GM19351 (cell line): ENCODE results near the gene RHD.
A peak's percentile ranks its signal among the peaks of the same experiment; 100 is the strongest.
"Not testable (repeated sequence)": the region's sequence is repeated elsewhere in the genome, so short reads cannot be mapped to it uniquely, and the experiment has no call there.

Source experiments
- ATAC-seq: cut with Tn5 transposase; IDR thresholded peaks from one replicate; pipeline ENCODE4 v1.9.1; 2021; ENCODE audit warnings: mild to moderate bottlenecking, moderate library complexity; ENCODE audit not compliant: unreplicated experiment

The RHD gene

DNA sequence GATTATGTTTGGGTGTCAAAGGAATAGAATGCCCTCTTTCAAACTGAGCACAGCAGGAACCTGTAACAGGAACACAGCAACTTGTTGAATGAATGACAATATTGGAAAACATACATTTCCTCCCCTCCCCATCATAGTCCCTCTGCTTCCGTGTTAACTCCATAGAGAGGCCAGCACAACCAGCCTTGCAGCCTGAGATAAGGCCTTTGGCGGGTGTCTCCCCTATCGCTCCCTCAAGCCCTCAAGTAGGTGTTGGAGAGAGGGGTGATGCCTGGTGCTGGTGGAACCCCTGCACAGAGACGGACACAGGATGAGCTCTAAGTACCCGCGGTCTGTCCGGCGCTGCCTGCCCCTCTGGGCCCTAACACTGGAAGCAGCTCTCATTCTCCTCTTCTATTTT, at the start of gene RHD:
RHD (plus strand) TSS at position 272 of the 400 bp plus-strand sequence; CDS start at position 311, 39 bp downstream.
- ATAC-seq = not testable (repeated sequence)

DNA sequence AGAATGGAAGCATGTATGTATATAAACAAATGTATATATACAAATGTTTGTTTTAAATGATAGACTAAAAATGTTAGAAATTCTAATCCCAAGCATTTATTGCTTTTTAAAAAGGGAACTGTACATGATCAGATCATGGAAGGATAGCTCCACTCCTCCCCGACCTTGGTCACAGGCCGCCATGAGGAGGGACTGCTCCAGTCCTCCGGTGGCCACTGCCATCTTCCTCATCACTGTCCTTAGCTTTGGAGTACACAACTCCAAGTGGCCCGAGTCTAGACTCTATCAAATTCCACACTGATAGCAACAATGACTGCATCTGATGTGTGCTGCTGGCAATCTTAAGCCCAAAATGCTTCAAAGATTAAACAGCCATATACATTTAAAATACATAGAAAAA, 49.7 kb upstream of the RHD start:
- ATAC-seq = no peak

DNA sequence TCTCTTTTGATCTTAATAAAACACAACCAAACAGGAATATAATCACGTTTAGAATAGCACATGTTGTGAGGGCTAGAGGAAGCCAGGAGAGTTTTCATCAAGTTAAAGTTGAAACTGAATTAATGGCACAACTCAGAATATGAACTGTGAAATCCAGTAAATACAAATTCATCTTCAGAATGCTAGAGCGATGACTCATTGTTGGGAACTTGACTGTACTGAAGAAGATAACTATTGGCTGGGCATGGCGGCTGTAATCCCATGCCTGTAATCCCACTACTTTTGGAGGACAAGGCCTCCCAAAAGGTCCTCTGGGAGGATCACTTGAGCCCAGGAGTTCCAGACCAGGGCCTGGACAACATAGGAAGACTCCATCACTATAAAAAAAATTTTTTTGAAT, 48.8 kb upstream of the RHD start:
- no peak for ATAC-seq

DNA sequence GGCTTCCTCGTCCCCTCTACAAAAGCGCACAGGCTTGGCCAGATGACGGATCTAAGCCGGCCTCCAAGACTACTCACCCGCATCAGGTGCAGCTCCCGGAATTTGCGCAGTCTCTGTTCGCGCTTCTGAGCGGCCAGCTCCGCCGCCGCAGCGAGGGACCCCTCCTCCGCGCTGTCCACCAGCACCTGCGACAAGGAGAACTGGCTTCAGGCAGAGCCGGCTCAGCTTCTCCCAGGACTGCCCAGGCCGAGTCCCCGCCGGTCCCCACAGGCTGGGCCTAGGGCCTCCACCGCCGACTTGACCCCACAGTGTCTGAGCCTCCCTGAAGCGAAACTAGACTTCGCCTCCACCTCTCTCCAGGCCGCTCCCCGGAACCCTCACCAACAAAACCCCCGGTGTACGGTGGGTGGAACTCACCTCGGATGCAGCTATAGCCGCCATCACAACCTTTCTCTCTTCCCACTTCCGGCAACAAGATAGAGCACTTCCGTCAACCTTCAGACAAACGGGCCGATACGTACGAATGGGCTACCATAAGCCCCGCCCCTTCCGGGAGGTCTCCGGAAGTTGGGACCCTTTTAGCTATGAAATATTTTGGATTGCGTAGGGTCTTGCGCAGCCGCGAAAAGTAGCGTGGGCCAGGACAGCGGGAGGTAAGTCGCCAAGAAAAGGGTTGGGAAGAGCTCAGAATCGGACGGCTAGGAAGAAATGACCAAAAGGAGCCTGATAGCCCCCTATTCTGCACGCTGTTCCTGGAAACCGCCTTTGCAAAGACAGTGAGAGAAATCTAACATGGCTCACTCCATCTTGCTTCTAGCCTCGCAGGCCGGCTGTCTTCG, 40.1 kb upstream of the RHD start, which contains the start of gene SYF2:
SYF2 (minus strand) TSS at position 476 of the 839 bp plus-strand sequence; CDS start at position 441, 35 bp downstream.
- ATAC-seq = peak; percentile 79

DNA sequence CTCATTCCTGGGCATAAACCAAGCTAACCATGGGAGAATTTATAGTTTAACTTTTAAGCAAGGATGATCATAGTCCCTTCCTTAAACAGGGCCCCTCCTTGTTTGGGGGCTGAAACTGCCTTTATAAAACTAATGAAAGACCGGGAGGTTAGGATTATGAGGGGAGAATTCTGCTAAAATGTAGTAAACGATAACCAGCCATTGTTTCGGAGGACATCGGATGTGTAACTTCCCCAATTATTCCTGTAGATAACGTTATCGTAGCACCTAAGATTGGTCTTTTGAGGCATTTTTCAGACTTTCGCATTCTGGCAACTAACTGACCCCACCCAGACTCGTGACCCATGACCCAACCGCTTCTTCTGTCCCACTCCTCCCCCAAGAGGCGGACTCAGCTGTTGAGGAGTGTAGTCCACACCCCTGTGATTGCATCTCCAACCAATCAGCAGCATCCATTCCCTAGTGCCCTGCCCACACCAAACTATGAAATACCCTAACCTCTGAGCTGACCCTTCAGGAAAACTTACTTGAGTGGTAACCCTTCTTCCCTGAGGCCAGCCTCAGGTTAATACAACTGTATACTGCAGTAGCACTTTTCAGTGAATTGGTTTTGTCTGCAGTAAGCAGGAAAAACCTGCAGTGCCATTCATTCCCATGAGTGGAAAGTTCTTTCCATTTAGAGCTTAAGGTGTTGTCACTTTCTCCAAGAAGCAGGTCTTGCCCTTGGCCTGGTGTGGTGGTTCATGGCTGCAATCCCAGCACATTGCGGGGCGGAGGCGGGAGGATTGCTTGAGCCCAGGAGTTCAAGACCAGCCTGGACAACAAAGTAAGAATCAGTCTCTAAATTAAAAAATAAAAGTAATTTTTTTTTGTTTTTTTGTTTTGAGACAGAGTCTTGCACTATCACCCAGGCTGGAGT, 39.2 kb upstream of the RHD start:
- ATAC-seq = peak; percentile 64

DNA sequence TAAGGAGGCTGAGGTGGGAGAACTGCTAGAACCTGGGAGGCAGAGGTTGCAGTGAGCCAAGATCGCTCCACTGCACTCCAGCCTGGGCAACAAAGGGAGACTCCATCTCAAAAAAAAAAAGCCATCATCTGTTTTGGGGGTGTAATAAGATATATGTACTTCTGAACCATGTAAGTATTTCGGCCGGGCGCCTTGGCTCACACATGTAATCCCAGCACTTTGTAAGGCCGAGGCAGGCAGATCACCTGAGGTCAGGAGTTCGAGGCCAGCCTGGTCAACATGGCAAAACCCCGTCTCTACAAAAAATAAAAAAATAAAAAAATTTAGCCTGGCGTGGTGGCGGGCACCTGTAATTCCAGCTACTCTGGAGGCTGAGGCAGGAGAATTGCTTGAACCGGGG, 36.9 kb upstream of the RHD start:
- ATAC-seq = not testable (repeated sequence)

DNA sequence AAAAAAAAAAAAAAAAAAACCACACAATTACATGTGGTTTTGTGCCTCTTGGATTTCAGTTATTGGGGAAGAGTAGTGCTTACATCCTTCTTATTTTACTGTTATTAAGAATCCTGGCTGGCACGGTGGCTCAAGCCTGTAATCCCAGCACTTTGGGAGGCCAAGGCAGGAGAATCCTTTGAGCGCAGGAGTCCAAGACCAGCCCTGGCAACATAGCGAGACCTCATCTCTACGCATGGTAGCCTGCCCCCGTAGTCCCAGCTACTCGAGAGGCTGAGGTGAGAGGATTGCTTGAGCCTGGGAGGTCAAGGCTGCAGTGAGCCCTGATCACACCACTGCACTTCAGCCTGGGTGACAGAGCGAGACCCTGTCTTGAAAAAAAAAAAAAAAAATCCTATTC, 36.0 kb upstream of the RHD start:
- ATAC-seq = not testable (repeated sequence)

DNA sequence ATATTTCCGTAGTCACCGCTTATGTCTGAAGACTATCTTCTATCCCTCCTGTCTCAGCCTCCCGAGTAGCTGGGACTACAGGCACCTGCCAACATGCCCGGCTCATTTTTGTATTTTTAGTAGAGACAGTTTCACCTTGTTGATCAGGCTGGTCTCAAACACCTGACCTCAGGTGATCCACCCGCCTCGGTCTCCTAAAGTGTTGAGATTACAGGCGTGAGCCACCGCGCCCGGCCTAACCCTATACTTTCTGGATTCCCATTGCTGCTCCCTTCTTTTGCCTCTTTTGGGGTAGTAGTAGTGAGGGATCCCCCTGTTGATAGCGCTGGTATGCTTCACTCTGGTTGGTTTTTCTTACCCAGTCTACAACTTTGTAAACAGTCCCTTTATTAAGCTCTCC, 34.3 kb upstream of the RHD start:
- ATAC-seq = no peak

DNA sequence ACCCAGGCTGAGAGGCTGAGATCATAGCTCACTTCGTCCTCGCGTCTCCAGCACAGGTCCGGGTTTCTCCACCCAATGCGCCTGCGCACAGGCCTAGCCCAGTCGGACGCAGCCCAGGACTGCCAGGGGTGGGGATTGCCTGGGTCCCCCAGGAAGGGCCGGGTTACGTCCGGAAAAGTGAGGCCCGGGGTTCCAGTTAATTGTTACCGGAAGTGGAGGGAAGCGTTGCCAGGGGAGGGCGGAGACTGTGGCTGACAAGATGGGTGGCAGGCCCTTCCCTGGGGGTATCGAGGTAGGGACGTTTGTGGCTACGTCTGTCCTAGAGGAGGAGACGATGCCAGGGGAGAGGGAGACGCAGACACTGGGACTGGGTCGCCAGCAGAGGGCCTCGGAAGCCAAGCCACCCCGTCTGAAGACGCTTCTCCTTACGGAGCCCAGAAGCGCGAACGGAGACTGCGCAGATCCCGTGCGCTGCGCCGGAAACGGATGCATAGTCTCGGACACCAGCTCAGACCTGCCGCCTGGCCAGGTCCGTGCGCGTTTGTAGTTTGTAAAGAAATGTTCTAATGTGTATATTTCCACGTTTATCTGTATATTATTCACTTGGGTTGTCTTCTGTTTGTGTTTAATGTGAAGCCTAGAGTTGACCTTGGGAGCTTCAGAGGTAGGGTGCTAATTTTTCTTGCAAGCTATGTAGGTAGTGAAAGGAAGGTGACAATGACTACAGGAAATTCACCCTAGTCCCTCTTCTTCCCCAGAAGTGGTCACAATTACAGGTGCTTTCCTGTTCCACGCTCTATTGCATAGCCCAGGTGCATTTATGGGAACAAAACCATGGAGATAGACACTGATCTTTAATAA, 32.4 kb upstream of the RHD start:
- peak; percentile 68 for ATAC-seq

DNA sequence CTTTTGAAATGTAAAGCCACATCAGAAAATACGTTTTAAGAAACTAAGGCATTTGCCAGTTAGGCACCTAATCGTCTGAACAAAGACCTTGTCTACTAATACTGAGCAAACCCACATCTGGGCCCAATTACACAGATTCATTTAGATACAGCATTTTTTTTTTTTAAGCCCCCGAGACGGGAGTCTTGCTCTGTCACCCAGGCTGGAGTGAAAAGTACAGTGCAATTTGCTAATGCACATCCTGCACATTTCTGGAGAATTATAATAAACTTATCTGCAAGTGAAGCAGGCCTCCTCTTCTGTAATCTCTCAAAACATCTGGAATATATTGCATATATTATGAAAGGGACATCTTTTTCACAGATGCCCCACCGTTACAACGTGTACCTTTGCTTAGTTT, 28.4 kb upstream of the RHD start:
- no peak for ATAC-seq

DNA sequence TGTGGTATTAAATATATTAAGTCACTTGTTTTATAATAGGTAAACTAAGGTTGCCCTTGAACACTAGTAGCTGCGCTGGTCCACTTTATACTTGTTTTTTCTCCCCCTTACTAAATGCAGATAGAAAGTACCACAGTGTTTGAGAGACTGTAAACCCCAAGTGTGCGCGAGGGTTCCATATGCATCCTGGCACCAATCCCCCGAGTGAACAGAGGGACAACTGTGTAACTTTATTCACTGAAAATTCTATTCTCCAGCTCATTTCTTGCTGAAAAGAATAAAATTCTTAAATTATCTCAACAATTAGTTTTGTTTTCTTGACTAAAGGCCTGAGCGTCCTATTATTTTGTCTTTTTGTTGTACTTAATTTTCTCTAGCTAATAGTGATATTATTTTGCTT, 26.9 kb upstream of the RHD start:
- ATAC-seq = no peak

DNA sequence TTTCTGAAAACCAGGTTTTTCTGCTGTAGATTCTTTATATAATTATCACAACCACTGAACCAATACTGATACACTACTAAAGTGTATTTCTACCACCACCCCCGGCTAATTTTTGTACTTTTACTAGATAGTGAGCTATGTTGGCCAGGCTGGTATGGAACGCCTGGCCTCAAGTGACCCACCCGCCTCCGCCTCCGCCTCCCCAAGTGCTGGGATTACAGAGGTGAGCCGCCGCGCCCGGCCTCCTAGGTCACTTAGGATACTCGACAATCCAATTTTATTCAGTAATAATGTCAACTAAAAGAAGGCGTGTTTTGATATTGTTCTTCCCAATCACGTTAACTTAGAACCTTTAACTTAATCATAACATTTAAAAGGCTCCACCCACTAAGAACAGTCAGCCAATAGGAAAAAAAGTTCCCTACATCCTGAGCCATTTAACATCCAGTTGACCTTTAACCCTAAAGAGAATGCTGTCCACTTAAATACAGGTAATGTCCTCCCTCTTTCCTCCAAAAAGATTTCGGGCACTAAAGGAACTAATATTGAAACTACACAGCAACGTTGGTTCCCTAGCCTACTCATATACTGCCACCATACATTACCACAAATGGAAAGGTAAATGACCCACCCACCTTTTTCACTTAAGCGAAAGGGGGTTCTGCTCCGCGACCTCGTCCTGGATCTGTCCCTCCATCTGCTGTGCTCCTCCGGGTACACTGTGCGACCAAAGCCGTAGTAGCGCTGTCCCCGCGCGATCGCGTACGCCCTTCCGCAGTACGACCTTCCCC, 26.3 kb upstream of the RHD start:
- ATAC-seq = no peak

DNA sequence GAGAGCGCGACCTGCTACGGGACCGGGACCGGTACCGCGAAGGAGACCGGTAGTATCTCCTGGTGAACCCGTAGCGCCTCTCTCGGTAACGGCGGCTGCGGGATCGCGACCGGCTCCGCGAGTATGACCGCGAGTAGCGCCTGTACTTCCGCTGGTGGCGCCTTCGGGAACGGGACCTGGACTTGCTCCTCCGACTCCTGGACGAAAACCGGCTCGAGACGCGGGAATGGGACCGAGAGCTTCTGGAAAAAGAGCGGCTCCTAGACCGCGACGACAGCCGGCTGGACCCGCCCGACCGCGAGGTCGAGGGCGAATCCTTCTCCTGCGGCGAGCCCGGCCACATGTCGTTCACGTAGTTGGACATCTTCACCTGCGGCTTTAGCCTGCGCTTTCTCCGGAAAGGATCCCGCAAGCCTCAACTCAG, 25.7 kb upstream of the RHD start:
- no peak for ATAC-seq

DNA sequence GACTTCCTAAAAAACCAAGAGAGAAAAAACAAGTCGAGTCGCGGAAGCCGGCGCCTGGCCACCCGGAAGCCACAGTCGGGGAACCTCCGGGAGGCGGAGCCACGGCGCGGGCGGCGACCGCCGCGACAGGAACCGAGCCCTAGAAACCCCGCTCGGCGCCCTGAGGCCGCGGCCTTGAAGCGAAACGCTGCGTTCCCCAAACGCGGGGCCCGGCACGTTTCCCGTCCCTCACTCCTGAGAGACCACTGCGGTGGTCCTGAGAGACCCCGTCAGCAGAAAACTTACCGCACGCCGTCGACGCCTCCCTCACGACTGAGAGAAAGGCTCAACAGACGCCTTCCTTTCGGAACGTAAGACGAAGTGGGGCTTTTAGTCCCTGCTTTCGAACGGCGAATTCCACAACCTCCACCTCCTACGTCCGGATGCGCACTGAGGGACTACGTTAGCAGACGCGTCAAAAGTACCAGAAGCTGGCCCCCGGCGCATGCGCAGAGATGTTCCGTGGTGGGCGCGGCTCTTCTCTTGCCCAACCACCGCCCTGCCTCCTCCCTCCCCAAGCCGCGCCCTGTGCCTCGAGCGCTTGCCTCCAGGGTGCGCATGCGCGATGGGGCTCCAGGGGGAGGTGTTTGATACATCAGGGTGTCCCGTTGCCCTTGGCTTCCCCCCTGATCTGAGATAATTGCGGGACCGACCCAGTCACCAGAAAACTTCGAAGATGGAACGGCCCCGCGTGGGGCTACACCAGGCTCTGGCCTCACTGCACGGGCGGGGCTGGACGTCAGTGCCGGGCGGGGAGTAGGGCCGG, 25.1 kb upstream of the RHD start, which contains the start of gene RSRP1:
RSRP1 (minus strand) TSS at position 431 of the 805 bp plus-strand sequence. CDS start 491 bp downstream, outside the sequence.
- ATAC-seq = peak; percentile 90

DNA sequence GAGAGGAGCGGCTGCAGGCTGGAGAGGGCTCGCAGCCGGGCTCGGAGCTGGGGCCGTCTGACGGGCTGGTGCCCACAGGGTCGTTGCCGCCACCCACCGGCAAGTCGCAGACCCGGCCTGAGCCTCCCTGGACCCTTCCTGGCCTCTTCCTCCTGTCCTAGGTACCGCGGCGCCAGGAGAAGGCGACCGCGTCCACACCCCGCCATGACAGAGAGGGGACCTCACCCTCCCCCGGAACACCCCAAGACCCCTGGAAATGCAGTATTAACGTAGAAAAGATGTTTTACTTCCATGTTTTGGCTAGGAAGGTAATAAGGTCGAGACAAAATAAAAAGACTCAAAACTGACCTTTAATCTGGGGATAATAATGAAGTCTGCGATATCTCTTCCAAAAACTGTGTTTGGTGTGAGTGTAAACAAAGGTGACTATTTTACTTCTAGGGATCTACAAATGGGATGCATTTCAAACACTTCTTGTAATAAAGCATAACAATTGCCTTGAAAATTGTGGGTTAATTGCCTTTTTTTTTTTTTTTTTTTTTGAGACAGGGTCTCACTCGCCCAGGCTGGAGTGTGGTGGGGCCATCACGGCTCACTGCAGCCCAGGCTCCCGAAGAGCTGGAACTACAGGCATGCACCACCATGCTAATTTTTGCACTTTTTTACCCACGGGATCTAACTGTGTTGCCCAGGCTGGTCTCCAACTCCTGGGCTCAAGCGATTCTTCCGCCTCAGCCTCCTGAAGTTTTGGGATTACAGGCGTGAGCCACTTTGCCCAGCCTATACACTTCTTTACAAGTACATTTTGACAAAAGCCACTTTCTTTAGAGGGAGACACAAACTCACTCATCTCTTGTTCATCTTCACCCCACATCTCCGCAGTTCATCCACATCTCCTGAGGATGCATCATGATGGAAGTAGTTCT, 24.2 kb upstream of the RHD start:
- peak; percentile 56 for ATAC-seq

DNA sequence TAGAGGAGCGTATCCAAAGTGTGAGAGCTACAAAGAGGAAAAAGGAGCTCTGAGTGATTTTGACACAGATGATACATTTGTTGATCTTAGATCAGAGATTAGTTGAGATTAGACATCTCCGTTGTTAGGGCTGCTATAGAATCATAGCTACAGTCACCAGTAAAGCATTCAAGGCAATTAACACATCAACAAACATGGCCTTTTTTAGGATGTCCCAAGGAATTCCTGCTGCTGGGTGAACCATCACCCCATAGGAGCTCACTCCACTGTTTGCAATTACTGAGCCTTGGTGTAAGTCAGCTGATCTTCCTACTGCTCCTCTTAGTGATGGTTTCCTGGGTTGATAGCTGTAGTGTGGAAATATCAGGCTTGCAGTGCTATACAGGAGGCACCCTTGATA, 18.4 kb upstream of the RHD start:
- no peak for ATAC-seq

DNA sequence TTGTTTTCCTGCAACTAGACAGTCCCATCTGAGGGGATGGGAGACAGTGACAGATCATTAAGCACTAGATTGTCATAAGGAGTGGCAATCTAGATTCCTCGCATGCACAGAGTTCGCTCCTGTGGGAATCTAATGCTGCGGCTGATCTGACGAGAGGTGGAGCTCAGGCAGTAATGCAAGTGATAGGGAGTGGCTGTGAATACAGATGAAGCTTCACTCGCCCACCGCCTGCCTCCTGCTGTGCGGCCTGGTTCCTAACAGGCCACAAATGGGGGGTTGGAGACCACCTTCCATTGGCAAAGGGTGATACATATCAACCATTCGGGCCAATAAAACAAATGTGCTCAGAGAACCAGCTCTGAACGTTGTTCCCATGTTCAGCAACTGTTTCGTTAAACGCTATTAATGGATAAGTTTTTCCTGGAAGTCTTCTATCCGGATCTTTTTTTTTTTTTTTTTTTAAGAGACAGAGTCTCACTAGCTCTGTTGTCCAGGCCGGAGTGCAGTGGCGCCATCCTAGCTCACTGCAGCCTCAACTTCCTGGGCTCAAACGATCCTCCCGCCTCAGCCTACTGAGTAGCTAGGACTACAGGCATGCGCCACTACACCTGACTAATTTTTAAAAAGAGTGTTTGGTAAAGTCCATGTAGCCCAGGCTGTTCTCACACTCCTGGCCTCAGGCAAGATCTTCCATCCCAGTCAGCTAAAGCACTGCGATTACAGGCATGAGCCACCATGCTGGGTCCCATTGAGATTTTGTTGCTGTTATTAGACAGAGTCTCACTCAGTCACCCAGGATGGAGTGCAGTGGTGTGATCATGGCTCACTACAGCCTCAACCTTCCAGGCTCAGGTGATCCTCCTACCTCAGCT, 16.4 kb upstream of the RHD start:
- no peak for ATAC-seq
